ENCODE results near the gene PLD6. TPM values are rescaled to one million over a fixed set of nuclear protein-coding genes. Genes with fewer than 3 reads are reported as not detected.
"Not testable (repeated sequence)": the region's sequence is repeated elsewhere in the genome, so short reads cannot be mapped to it uniquely, and the experiment has no call there.

The PLD6 gene
- total and polyA plus RNA-seq, 12 donors: 3.7 to 16.3 (median 7.9) TPM

DNA sequence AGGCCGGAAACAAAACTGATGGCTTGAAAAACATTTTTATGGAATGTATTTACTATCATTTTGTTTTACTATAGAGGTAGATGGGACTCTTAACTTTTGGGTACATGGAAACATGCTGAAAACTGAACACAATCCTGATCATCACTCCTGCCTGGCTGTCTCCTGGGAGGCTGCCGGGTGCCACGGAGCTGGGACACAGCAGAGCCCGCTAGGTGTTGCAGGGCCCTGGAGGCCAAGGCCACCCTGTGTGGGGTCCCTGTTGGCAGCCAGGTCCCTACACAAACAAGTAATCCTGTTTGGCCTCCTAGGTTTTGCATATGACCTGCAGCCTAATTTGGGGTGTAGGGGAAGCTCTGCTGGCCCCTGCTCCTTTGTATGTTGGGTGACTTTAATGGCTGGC lies 17.5 kb downstream of the PLD6 start:
- Histone ChIP-seq H3K9me3 (no peaks in the 10 kb centered on the region), H3K4me1 (peaks cover 13 to 74% (median 64%) of the 10 kb centered on the region in 9 donors), H3K36me3 (peaks cover 0 to 52% (median 15%) of the 10 kb centered on the region in 9 donors), H3K4me3 (no peak overlapping the region), H3K27ac (no peak overlapping the region), H3K27me3 (no peaks in the 10 kb centered on the region)
- intact Hi-C loops (cut with DNase I): loop anchor here in 1 of 10 donors (5.0 kb wide), 1 partner anchor 49 kb away; the partner anchor contains the start of gene FLCN
- 94 to 95% methylated on average over 4 of the region's 4 CpGs for WGBS, 2 donors
- no peak for ATAC-seq
- TF ChIP-seq, protein P1, sequence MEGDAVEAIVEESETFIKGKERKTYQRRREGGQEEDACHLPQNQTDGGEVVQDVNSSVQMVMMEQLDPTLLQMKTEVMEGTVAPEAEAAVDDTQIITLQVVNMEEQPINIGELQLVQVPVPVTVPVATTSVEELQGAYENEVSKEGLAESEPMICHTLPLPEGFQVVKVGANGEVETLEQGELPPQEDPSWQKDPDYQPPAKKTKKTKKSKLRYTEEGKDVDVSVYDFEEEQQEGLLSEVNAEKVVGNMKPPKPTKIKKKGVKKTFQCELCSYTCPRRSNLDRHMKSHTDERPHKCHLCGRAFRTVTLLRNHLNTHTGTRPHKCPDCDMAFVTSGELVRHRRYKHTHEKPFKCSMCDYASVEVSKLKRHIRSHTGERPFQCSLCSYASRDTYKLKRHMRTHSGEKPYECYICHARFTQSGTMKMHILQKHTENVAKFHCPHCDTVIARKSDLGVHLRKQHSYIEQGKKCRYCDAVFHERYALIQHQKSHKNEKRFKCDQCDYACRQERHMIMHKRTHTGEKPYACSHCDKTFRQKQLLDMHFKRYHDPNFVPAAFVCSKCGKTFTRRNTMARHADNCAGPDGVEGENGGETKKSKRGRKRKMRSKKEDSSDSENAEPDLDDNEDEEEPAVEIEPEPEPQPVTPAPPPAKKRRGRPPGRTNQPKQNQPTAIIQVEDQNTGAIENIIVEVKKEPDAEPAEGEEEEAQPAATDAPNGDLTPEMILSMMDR (IDR thresholded peaks at IDR 0.05): no peak
- no peak for DNase-seq

DNA sequence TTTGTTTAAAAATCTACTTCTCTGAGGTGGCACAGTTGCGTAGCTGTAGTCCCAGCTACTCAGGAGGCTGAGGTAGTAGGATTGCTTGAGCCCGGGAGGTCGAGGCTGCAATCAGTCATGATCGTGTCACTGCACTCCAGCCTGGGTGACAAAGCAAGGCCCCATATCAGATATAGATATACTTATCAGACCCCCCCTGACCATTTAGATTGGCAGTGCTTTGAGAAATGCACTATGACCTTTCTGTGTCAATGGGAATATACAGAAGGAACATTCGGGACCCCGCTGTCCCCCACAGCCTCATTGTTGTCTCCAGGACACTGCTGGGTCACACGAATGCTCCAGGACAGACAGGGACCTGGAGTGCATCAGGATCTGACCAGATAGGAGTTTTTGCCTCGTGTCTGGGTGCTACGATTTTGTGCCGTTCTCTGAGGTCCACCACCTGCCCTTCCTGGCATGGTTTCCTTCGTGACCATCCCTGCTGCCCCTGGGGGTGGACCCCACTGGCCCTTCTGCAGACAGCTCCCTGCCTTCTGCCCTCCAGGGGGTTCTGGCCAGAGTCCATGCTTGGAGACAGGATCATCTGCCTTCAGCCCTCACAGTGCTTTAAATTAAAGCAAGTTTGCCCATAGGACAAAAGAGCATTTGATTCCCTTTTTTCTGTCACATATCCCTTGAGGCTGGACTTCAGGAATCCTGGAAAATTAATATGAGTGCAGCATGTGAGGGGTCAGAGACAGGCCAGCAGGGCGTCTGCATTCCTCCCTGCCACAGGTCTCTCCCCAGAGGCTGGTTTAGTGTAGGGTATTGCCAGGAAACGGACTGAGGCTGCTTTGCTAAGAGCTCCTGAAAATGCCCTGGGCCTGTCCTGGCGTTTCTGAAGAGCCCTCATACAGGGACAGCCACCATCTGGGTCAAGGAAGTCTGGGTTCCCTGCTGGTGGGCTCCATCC lies 19.3 kb downstream of the PLD6 start:
- no peak for DNase-seq
- intact Hi-C loops (cut with DNase I): loop anchor here in 2 of 10 donors (1.0 to 5.0 kb wide), 2 partner anchors 50 to 93 kb away; partner anchors contain the start of gene FLCN (in 1 of the 2)
- TF ChIP-seq, protein P1 (IDR thresholded peaks at IDR 0.05): no peak

DNA sequence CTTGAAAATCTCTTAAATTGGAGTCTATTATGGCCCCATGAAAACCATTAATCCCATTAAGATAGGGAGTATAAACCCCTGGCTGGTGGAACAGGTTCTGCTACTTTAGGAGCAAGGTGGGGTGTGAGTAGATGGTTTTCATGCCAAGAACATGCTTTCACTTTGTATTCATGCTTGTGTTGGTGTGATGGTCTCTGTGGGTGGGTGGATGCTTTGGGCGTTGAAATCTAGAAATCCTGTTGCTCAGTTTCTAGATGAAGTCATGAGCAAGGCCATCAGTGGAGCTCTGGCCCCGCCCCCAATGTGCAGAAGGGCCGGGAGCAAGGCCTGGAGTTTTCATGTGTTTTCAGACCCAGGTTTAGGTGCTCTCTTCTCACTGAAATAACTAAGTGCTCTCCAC lies 20.1 kb downstream of the PLD6 start:
- Histone ChIP-seq H3K4me3 (no peak overlapping the region), H3K9me3 (no peaks in the 10 kb centered on the region), H3K4me1 (peaks cover 5 to 77% (median 57%) of the 10 kb centered on the region in 9 donors), H3K27ac (peak overlapping the region in 2 of 10 donors; percentile 46 to 75), H3K27me3 (no peaks in the 10 kb centered on the region), H3K36me3 (peaks cover 0 to 77% (median 31%) of the 10 kb centered on the region in 9 donors)
- TF ChIP-seq, protein P1 (IDR thresholded peaks at IDR 0.05): no peak
- ATAC-seq (no peak), DNase-seq (no peak)
- intact Hi-C loops (cut with DNase I): loop anchor here in 2 of 10 donors (1.0 to 5.0 kb wide), 2 partner anchors 51 to 92 kb away; partner anchors contain the start of gene FLCN (in 1 of the 2)
- 63 to 68% methylated on average over 3 of the region's 3 CpGs for WGBS, 2 donors

More for the DNA sequence above, 19.3 kb downstream of the PLD6 start:
- H3K4me3 ChIP-seq: no peak overlapping the region
- H3K36me3 ChIP-seq: peaks cover 0 to 69% (median 26%) of the 10 kb centered on the region in 9 donors
- WGBS, 2 donors: 66 to 67% methylated on average over 14 of the region's 14 CpGs
- no peaks in the 10 kb centered on the region for H3K27me3 ChIP-seq
- H3K27ac ChIP-seq: peak overlapping the region in 2 of 10 donors; percentile 23 to 75
- ATAC-seq: no peak
- peaks cover 13 to 79% (median 63%) of the 10 kb centered on the region in 9 donors for H3K4me1 ChIP-seq
- H3K9me3 ChIP-seq: no peaks in the 10 kb centered on the region

DNA sequence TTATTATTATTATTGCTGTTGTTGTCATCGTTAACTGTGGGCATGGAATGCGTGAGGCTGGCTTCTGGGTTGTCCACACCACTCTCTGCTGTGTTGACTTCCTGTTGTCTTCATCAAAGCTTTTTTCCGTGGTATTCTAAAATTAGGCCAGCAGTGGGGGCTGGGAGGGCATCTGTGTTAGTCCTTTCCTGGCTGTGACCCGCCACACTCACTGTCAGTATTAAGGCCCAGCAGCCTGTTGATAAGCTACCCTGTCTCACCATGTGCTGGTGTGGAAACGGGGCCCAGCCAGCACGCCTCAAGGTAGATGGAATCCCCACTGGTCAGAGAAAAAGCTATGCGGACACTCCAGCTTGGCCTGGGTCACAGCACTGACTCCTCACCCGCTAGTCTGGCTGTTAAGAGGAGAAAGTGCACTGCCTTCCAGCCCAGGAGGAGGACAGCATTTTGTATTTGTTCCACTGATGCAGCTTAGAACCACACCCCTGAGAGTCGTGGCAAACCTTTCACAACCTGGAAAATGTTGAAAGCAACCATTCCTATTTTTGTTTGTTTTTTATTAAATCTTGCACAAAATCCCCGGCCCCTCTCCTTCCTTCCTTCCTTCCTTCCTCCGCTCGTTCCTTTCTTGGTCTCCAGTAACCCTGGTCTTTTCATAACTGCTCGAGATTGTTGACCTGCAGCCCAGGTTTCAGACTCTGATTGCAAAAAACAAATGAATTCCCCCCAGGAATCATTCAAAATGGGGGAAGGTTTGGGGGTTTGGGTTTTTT lies 21.0 kb downstream of the PLD6 start:
- WGBS, 2 donors: 35 to 45% methylated on average over 13 of the region's 13 CpGs
- H3K27me3 ChIP-seq, H3K9me3 ChIP-seq, H3K4me3 ChIP-seq: not testable (repeated sequence)
- DNase-seq (peak; percentile 37 to 53), ATAC-seq (peak; percentile 7 to 64 (median 52))
- intact Hi-C loops (cut with DNase I): loop anchor here in 1 of 10 donors (5.0 kb wide), 1 partner anchor 52 kb away; the partner anchor contains the start of gene FLCN
- H3K27ac ChIP-seq: peak overlapping the region in 8 of 10 donors; percentile 26 to 75 (median 47)
- H3K36me3 ChIP-seq: peaks cover 0 to 85% (median 40%) of the 10 kb centered on the region in 9 donors
- peaks cover 5 to 77% (median 57%) of the 10 kb centered on the region in 9 donors for H3K4me1 ChIP-seq

All from heart right ventricle (tissue), 16 donors.